SK-N-MC (cell line): ENCODE data around the gene VIPAS39.

Experiments used
- DNase-seq: peaks from one replicate; pipeline ENCODE4 v3.0.0-alpha.2; 2011; ENCODE audit warnings: low read depth, low spot score
- H3K27ac ChIP-seq: fragments of 200-600 bp; sonication (generic); 2 replicates; pipeline ENCODE4 v1.5.1; 2016; ENCODE audit warnings: mixed run types
- H3K36me3 ChIP-seq: fragments of 200-600 bp; sonication (generic); 2 replicates; pipeline ENCODE4 v1.6.1; 2017; ENCODE audit warnings: antibody characterized with exemption, low read length, mixed read lengths; ENCODE audit not compliant: insufficient read depth
- H3K4me3 ChIP-seq: fragments of 200-600 bp; sonication (generic); 2 replicates; pipeline ENCODE4 v1.5.1; 2016
- H3K9ac ChIP-seq: fragments of 200-600 bp; sonication (generic); 2 replicates; pipeline ENCODE4 v1.8.0; 2017; ENCODE audit warnings: mixed run types, mixed read lengths; ENCODE audit not compliant: insufficient read length
- H3K9me3 ChIP-seq: fragments of 200-600 bp; sonication (generic); 2 replicates; pipeline ENCODE4 v1.6.1; 2017; ENCODE audit warnings: low read depth, mild to moderate bottlenecking, antibody characterized with exemption, low read length, moderate library complexity, mixed read lengths
- EZH2 ChIP-seq: fragments of 200-600 bp; sonication (generic); IDR thresholded peaks from one replicate; pipeline ENCODE4 v1.6.1; 2017; ENCODE audit warnings: antibody characterized with exemption
- FOXP2 ChIP-seq: optimal IDR thresholded peaks from 2 replicates; pipeline ENCODE3; 2011; ENCODE audit warnings: mild to moderate bottlenecking, moderate library complexity; ENCODE audit not compliant: insufficient read depth; ENCODE audit errors: extremely low read length, control extremely low read depth
- POLR2AphosphoS5 ChIP-seq: IDR thresholded peaks from 2 replicates; pipeline ENCODE4 v1.6.1; 2012; ENCODE audit warnings: mild to moderate bottlenecking, low read depth, low read length, borderline replicate concordance

VIPAS39 gene

GRCh38 chr14:77458249-77458950, 999 bp upstream of the VIPAS39 start:
- H3K36me3 ChIP-seq: peaks cover 36% of the 10 kb centered on the region
- no peak for DNase-seq
- TF ChIP-seq FOXP2: no peak
- TF ChIP-seq EZH2: no peak
- no peak for TF ChIP-seq POLR2AphosphoS5
- H3K4me3 ChIP-seq: peak overlapping the region; percentile 98
- H3K27ac ChIP-seq: no peak overlapping the region
- H3K9me3 ChIP-seq: no peaks in the 10 kb centered on the region
- peak overlapping the region; percentile 98 for H3K9ac ChIP-seq

- TF ChIP-seq EZH2 (no peak), FOXP2 (no peak), POLR2AphosphoS5 (no peak)
- DNase-seq: no peak
Observed at GRCh38 chr14:77457115-77457521, 283 bp downstream of the VIPAS39 start.

GRCh38 chr14:77455966-77456640, 1.3 kb downstream of the VIPAS39 start:
- no peak for TF ChIP-seq FOXP2
- TF ChIP-seq POLR2AphosphoS5: no peak
- H3K9ac ChIP-seq: peak overlapping the region; percentile 84
- H3K36me3 ChIP-seq: peaks cover 15% of the 10 kb centered on the region
- peak overlapping the region; percentile 98 for H3K4me3 ChIP-seq
- no peak overlapping the region for H3K27ac ChIP-seq
- no peaks in the 10 kb centered on the region for H3K9me3 ChIP-seq
- DNase-seq: no peak

More at GRCh38 chr14:77457115-77457521, 283 bp downstream of the VIPAS39 start:
- H3K27ac ChIP-seq: no peak overlapping the region
- no peaks in the 10 kb centered on the region for H3K9me3 ChIP-seq
- H3K9ac ChIP-seq: peak overlapping the region; percentile 84
- H3K36me3 ChIP-seq: peaks cover 25% of the 10 kb centered on the region
- H3K4me3 ChIP-seq: peak overlapping the region; percentile 98

GRCh38 chr14:77442196-77442595, 15.2 kb downstream of the VIPAS39 start:
- TF ChIP-seq FOXP2 (no peak), EZH2 (no peak), POLR2AphosphoS5 (no peak)
- no peak for DNase-seq
- Histone ChIP-seq H3K4me3 (no peak overlapping the region), H3K9me3 (no peaks in the 10 kb centered on the region), H3K27ac (no peak overlapping the region), H3K9ac (no peak overlapping the region), H3K36me3 (peaks cover 31% of the 10 kb centered on the region)

GRCh38 chr14:77439861-77440260, 17.5 kb downstream of the VIPAS39 start:
- DNase-seq: no peak
- peaks cover 37% of the 10 kb centered on the region for H3K36me3 ChIP-seq
- no peak overlapping the region for H3K4me3 ChIP-seq
- no peaks in the 10 kb centered on the region for H3K9me3 ChIP-seq
- no peak overlapping the region for H3K27ac ChIP-seq
- TF ChIP-seq EZH2: no peak
- no peak for TF ChIP-seq FOXP2
- no peak for TF ChIP-seq POLR2AphosphoS5
- no peak overlapping the region for H3K9ac ChIP-seq

GRCh38 chr14:77438596-77438995, 18.8 kb downstream of the VIPAS39 start:
- H3K4me3 ChIP-seq: no peak overlapping the region
- H3K36me3 ChIP-seq: peaks cover 38% of the 10 kb centered on the region
- DNase-seq: no peak
- no peaks in the 10 kb centered on the region for H3K9me3 ChIP-seq
- H3K27ac ChIP-seq: no peak overlapping the region
- TF ChIP-seq FOXP2: no peak
- TF ChIP-seq POLR2AphosphoS5: no peak
- no peak for TF ChIP-seq EZH2
- no peak overlapping the region for H3K9ac ChIP-seq

- peaks cover 22% of the 10 kb centered on the region for H3K36me3 ChIP-seq
- H3K4me3 ChIP-seq: no peak overlapping the region
- no peaks in the 10 kb centered on the region for H3K9me3 ChIP-seq
- H3K27ac ChIP-seq: no peak overlapping the region
- H3K9ac ChIP-seq: no peak overlapping the region
- TF ChIP-seq POLR2AphosphoS5 (no peak), FOXP2 (no peak), EZH2 (no peak)
- DNase-seq: no peak
Observed at GRCh38 chr14:77436042-77436441, 21.4 kb downstream of the VIPAS39 start.

GRCh38 chr14:77426396-77426795, 31.0 kb downstream of the VIPAS39 start:
- peaks cover 30% of the 10 kb centered on the region; the same call in 1 of the 2 replicates for H3K36me3 ChIP-seq
- no peak for DNase-seq
- H3K27ac ChIP-seq: no peak overlapping the region

More at GRCh38 chr14:77426396-77426795, 31.0 kb downstream of the VIPAS39 start:
- no peak for TF ChIP-seq FOXP2
- TF ChIP-seq EZH2: no peak
- no peak for TF ChIP-seq POLR2AphosphoS5
- Histone ChIP-seq H3K9me3 (no peaks in the 10 kb centered on the region), H3K4me3 (no peak overlapping the region), H3K9ac (no peak overlapping the region)
